Left renal pelvis (tissue), 4 donors: ENCODE data around the gene GCG. TPM values are rescaled to one million over a fixed set of nuclear protein-coding genes. Genes with fewer than 3 reads are reported as not detected.

Experiments
- DNase-seq, 4 donors: peaks; one replicate each; pipeline ENCODE4 v3.0.0-alpha.2; 2013; ENCODE audit warnings: low read depth in 4 of 4, low spot score in 3 of 4
- polyA plus RNA-seq, 4 donors: library from polyadenylated mRNA; unstranded; fragments of 120-200 nt; gene quantifications; one replicate each; pipeline ENCODE4 v1.2.1, GENCODE V29; 2013; ENCODE audit not compliant: insufficient read length in 4 of 4

The GCG gene
- polyA plus RNA-seq, result not detected

DNA sequence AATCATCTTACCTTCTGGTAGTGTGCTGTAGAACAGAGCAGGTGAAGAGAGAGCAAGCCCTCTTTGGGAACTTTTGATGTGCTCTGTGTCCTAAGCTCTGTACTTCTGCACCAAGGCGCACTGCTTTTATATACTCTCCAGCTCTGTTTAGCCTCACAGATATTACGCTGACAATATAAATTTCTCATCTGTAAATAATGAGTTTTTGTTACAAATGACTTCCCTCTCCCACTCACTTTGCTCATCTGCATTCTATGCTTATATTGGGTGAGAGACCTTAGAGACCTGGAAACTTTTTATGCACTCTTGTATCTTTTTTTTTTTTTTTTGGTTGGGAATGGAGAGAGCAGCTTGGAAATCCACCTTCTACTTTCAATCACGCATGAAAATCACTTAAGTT lies at the start of gene GCG:
Gene GCG, minus strand, starts transcription at position 101 of the 400 bp plus-strand sequence. CDS start 3,069 bp downstream, outside the sequence.
- DNase-seq, result no peak

GRCh38 chr2:162200636-162201035 lies 48.6 kb upstream of the GCG start:
- no peak for DNase-seq

- DNase-seq, result no peak
These were observed 47.9 kb upstream of the GCG start for GRCh38 chr2:162199913-162200312.

DNA sequence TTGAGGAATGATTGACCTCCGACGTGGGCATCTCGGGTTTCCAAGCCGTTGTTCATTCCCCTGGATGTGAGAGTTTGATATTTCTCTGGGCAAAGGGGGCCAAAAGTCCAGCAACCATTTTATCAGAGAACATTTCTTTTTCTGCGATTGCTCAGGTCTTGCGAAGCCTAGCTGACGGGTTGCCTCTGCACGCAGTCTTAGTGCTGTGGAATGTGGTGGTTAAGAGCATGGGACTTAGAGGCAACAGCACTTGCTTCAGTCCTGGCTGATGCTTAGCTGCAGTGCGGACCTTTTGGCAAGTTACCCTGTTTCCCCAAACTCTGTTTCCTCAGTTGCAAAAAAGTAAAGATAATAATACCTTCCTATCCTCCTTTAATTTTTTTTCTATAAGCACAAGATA lies 46.2 kb upstream of the GCG start:
- no peak for DNase-seq

DNA sequence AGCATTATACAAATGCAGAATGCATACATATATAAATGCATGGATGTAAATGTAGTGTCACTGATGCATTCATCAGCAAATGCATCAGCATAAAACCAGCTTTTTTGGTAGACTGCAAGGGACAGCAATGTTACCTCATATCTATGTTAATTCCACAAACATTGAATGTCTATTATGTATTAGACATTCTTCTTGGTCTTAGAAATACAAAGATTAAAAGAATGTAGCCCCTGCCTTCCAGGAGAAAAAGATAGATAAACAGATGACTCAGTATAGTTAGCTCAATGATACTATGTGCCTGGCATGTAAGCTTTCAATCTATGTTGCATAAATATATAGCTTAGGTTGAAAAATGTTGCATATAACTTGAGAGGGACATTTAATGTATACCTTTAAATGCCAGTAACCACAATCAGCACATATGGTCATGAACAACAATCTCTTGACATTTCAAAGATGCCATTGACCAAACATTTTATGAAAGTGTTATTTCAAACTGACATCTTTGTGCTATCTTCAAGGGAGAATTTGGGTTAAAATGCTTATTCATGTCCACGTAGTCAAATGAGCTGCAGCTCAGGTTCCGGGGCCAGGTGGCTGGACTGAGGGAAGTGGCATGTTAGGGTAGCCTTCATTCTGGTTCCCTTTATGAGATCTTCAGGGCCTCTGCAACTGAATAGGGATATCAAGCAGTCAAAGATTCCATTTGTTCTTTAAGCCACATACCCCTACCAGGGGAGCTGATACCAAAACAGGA lies 45.2 kb upstream of the GCG start:
- no peak for DNase-seq

DNA sequence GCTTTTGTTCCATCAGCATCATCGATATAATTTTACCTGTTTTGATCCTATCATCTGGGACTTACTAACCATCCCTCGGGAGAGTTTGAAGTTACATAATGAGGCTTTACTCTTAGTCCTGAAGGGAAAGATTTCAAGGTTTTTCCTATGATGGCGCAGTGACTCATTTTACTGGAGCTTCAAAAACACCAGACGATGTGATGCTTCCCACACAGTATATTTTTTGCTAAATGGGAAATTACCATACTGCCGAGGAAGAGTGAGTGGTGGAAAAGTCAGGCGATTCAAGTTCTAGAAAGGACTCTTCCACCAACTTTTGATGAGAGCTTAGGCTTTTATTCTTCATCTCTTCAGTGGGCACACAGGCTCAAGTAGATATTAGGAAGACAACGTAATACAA lies 44.6 kb upstream of the GCG start:
- DNase-seq, result no peak

GRCh38 chr2:162188451-162188850 lies 36.4 kb upstream of the GCG start:
- no peak for DNase-seq

- DNase-seq, result no peak
These were observed 33.6 kb upstream of the GCG start for GRCh38 chr2:162185541-162186232.

DNA sequence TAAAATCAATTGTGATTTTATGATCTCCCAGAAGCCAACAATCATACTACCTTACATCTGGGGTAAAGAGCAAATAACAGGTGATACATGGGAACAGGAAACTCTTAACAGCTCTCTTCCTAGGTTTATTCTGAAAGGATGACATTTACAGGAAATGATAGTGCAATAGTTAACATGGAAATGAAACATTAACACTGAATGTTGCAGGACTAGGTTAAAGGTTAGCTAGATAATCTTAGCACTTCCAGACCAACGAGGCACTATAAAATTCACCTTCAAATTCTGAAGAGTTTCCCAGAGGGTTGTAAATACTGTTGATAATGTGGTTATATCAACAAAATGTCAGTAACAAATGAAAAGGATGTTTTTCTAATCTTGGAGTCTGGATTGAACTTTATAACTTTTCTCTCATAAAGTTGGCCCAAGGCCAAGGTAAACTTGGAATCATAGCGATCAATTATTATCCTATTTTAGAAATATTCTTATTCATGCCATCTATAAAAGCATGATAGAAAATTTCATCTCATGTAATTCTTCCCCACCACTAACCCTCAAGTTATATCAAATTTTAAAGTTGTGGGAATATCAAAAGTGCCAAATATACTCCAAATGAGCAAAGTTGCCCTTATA lies 32.9 kb upstream of the GCG start:
- DNase-seq, result no peak

DNA sequence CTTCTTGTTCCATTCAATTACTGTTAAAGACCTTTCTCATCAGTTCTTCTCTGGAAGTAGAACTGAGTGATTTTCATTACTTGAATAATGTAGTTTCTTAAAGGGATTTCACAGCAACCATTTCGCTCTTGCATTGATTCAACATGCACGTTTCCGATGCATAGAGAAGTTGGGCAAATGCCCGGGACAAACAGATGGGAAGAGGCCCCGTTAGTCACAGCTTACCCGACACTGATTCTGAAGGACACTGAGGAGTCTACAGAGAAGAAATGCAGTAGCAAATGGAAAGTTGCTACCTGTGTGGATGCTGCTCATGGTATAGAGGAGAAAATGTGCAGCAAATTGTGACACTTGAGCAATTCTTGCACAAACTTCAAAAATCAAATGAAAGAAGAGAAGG lies 32.3 kb upstream of the GCG start:
- DNase-seq, result no peak

DNA sequence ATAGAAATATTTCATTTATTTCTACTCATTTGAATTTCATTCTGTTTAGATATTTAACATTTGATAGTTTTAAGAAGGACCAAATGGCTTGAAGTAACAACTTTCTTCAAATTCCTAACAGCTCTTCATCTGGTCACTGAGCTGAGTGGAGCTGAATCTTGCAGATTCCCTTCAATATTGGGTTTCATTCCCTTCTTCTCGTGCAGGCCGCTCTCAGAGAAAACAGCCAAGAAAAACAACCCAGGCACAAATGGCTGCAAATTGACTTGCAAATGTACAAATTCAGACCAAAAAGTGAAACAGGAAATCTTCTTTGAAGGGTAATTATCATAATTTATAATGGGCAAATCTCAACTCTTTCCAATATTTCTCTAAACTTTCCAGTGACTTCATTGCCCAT lies 30.3 kb upstream of the GCG start:
- no peak for DNase-seq

DNA sequence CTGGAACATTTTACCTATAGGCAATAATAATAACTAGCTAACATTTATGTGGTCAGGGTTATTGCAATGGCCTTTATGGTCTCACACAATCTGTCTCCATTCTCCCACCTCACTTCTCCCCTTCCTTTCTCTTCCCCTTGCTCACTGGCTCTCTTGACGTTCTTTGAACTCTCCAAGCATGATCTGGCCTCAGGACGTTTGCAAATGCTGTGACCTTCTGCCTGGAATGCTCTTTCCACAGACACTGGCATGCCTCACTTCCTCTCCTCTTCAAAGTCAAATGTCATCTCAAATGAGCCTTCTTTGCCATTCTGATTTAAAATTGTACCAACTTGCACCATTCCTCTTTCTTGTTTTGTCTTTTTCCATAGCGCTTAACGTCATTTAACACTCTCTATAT lies 25.3 kb upstream of the GCG start:
- no peak for DNase-seq

- DNase-seq, result no peak
These were observed 23.7 kb upstream of the GCG start for GRCh38 chr2:162175714-162176113.

- no peak for DNase-seq
These were observed 22.7 kb upstream of the GCG start for GRCh38 chr2:162174746-162175145.

DNA sequence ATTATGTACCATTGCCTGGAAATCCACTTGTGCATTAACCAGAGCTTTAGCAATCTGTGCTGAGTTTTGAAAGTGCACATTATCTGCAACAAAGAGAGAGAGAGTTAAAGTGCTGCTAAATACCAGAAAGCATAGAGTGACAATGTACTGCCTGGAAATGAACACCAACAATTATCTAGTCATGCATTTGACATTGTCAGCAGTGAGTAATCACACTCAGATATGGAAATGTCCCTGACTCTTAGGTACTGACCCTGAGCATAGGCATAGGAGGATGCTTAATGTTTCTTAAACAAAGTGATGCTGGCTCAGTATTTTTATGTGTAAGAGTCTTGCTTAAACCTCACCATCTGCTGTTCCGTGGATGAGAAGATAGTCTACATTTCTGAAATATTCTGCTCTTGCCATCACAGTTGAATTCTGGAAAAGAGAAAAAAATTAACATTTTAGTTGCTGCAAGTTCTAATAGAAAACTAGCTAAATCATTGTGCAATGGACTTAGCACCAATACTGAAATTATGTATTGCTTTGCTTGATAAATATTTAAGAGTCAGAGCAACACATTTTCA lies 20.8 kb upstream of the GCG start:
- no peak for DNase-seq

- no peak for DNase-seq
These were observed 14.7 kb upstream of the GCG start for GRCh38 chr2:162166745-162167144.

GRCh38 chr2:162166174-162166573 lies 14.1 kb upstream of the GCG start:
- DNase-seq, result no peak

DNA sequence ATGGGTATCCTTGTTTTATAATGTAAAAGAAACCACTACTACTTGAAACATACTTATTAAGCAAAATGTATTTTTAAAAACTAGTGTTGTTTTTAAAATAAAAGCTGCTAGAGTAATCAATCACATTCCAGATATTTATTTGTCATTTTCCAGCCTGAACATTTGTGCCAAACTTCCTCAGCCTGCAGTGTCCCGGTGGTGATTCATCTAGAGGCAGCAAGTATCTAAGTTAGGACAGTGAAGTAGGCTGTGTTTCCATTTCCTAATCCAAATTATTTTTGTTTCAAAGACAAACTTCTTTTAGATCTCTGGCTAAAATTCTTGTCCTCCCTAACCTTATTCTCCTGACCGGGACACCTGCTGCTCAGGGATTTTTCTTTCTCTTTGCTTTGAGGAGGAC lies 12.8 kb upstream of the GCG start:
- DNase-seq, result no peak

DNA sequence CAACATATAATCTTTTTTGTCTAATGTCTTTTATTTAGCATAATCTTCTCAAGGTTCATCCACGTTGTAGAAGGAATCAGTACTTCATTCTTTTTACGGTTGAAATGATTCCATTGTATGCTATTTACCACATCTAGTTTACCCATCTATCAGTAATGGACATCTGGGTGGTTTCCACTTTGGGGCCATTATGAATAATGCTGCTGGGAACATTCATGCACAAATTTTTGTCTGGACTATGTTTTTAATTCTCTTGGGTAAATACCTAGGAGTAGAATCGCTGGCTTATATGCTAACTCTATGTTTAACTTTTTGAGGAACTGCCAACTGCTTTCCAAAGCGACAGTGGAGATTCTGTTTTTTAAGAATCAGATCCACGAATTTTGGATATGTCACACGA lies 7.4 kb upstream of the GCG start:
- DNase-seq, result no peak

DNA sequence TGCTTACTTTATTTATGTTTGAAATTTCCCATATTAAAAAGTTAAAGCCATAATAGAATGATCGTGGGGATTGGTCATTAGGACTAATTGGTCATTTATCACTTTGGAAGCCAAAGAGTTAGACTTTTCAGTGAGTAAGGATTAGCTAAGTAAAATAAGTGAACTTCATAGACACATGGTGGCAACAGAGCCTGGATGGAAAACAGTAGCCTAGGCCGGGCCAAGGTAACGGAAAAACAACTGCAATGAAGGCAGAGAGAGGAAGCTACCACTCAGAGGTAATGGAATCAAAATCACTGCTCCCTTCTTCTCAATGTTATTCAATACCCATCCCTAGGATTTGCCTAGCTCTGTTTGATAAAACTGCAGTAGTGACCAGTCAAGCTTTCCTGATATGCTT lies 4.1 kb upstream of the GCG start:
- DNase-seq, result no peak

GRCh38 chr2:162155093-162155492 lies 3.0 kb upstream of the GCG start:
- no peak for DNase-seq
